Pulmonary artery endothelial cell (primary cell): ENCODE data around the gene LRG1. TPM values are rescaled to one million over a fixed set of nuclear protein-coding genes. Genes with fewer than 3 reads are reported as not detected.

Experiments
- DNase-seq: peaks from one replicate; pipeline ENCODE4 v3.0.0-alpha.2; 2011; ENCODE audit warnings: low read depth, low spot score
- total RNA-seq: library from RNA; depleted of rRNA; stranded (reverse); fragments of >200 nt; gene quantifications from 2 replicates; pipeline ENCODE4 v1.2.3, GENCODE V29; 2014

LRG1 gene
- 0.13 and 0.32 TPM in 2 replicates for total RNA-seq

- no peak for DNase-seq
These were observed at the start of gene LRG1 for GRCh38 chr19:4539693-4540581. LRG1 (minus strand) TSS chr19:4540036; CDS start chr19:4540013, 23 bp downstream.

GRCh38 chr19:4588291-4588761, 48.5 kb upstream of the LRG1 start:
- no peak for DNase-seq

- no peak for DNase-seq
These were observed 47.7 kb upstream of the LRG1 start for GRCh38 chr19:4587527-4587926.

GRCh38 chr19:4586691-4587090, 46.9 kb upstream of the LRG1 start:
- no peak for DNase-seq

- DNase-seq = no peak
These were observed 46.4 kb upstream of the LRG1 start for GRCh38 chr19:4586245-4586644.

GRCh38 chr19:4585556-4585955, 45.7 kb upstream of the LRG1 start:
- DNase-seq = no peak

- DNase-seq = no peak
These were observed 45.0 kb upstream of the LRG1 start for GRCh38 chr19:4584670-4585460.

GRCh38 chr19:4583961-4584669, 44.3 kb upstream of the LRG1 start:
- no peak for DNase-seq

GRCh38 chr19:4582980-4583842, 43.4 kb upstream of the LRG1 start:
- no peak for DNase-seq

- no peak for DNase-seq
These were observed 42.1 kb upstream of the LRG1 start for GRCh38 chr19:4581666-4582553.

- no peak for DNase-seq
These were observed 41.3 kb upstream of the LRG1 start for GRCh38 chr19:4580961-4581665.

- no peak for DNase-seq
These were observed 40.4 kb upstream of the LRG1 start for GRCh38 chr19:4580021-4580901.

- DNase-seq = no peak
These were observed 39.6 kb upstream of the LRG1 start for GRCh38 chr19:4579389-4579788.

- DNase-seq = no peak
These were observed 38.9 kb upstream of the LRG1 start for GRCh38 chr19:4578552-4579248.

- no peak for DNase-seq
These were observed 37.4 kb upstream of the LRG1 start for GRCh38 chr19:4577020-4577782.

- no peak for DNase-seq
These were observed 36.4 kb upstream of the LRG1 start for GRCh38 chr19:4576016-4576933.
